ENCODE data around the gene NDUFA13.

NDUFA13 gene

DNA sequence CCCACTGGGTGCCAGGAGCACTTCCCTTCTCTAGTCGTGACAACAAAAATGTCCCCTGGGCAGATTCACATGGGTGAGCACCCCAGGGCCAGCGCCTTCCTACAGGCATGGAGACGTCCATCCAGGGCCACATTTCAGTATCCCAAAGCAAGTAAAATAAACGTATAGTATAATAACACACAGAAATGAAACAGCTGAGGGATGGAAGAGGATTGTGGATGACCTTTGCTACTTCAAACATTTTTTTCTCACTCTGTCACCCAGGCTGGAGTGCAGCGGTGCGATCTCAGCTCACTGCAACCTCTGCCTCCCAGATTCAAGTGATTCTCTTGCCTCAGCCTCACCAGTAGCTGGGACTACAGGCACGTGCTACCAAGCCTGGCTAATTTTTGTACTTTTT is 50.3 kb downstream of the NDUFA13 start:
- DNase-seq (ENCODE audit: low read depth in 1 of 2, low spot score in 1 of 2): no peak

GRCh38 chr19:19567391-19567790 is 51.4 kb downstream of the NDUFA13 start:
- DNase-seq (ENCODE audit: low read depth in 1 of 2, low spot score in 1 of 2): no peak

DNA sequence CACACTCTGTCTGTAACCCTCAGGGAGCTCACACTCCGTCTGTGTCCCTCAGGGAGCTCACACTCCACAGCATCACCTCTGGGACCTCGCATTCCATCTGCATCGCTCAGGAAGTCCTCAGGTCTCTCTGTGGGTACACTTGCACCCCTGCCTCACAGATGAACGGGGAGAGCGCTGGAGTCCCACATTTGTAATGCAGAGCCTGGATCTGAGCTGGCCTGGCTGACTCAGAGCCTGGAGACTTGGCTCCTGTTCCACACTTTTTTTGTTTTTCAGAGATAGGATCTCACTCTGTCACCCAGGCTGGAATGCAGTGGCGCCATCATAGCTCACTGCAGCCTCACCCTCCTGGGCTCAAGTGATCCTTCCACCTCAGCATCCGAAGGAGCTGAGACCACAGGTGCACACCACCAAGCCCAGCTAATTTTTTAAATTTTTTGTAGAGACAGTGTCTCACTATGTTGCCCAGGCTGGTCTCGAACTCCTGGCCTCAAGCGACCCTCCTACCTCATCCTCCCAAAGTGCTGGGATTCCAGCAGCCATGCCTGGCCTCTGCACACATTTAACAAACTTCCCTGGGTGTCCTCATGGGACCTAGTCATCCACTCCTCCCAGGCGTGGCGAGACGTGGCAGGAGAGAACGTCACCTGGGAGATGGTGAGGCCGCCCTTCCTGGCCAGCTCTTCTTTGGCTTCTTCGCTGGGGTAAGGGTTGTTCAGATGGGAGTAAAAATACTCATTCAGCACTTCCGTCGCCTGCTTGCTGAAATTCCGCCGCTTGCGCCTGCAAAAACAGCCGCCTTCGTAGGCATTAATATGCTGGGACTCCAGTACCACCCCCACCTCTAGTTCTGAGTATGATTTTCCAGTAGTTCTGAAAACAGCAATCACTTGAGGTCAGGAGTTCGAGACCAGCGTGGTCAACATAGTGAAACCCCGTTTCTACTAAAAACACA is 53.1 kb downstream of the NDUFA13 start:
- DNase-seq (ENCODE audit: low read depth in 1 of 2, low spot score in 1 of 2): no peak

- DNase-seq (ENCODE audit: low read depth in 1 of 2, low spot score in 1 of 2): no peak
Observed at GRCh38 chr19:19570571-19570970, 54.5 kb downstream of the NDUFA13 start.

- DNase-seq (ENCODE audit: low read depth in 1 of 2, low spot score in 1 of 2): no peak
Observed at GRCh38 chr19:19571071-19571786, 55.2 kb downstream of the NDUFA13 start.

- DNase-seq (ENCODE audit: low read depth in 1 of 2, low spot score in 1 of 2): no peak
Observed at GRCh38 chr19:19575411-19575810, 59.4 kb downstream of the NDUFA13 start.
